Activated T-cell treated with anti-CD3 and anti-CD28 coated beads for 1 hour (primary cell): ENCODE data around the gene PRDM4.

ENCODE experiments used
- DNase-seq: peaks from one replicate; pipeline ENCODE4 v3.0.0-alpha.2; 2020; ENCODE audit warnings: low read depth

Gene PRDM4

GRCh38 chr12:107685360-107686248, 75.3 kb downstream of the PRDM4 start, which contains the start of gene PWP1:
TSS of gene PWP1 (plus strand) at chr12:107685799. CDS start at chr12:107685900, 101 bp downstream.
- DNase-seq, result peak; percentile 93

- no peak for DNase-seq
Measured at GRCh38 chr12:107684990-107685359, 76.0 kb downstream of the PRDM4 start.

- no peak for DNase-seq
Measured at GRCh38 chr12:107684029-107684795, 76.7 kb downstream of the PRDM4 start.
